Fibroblast of lung (primary cell): ENCODE results near the gene OR13A1. TPM values are rescaled to one million over a fixed set of nuclear protein-coding genes. Genes with fewer than 3 reads are reported as not detected.
"Not testable (repeated sequence)": the region's sequence is repeated elsewhere in the genome, so short reads cannot be mapped to it uniquely, and the experiment has no call there.

Experiments used
- DNase-seq, 2 donors: peaks; one replicate each; pipeline versions ENCODE4 v3.0.0 to v3.0.0-alpha.2; 2010; ENCODE audit warnings: low read depth in 2 of 2
- H2AFZ ChIP-seq: 2 replicates; pipeline ENCODE4 v1.5.1; 2012; ENCODE audit warnings: low read length, control low read depth, inconsistent platforms
- H3K27ac ChIP-seq: 2 replicates; pipeline ENCODE4 v1.5.1; 2011; ENCODE audit warnings: low read length, control low read depth; ENCODE audit not compliant: insufficient read depth
- H3K27me3 ChIP-seq: 2 replicates; pipeline ENCODE4 v1.5.1; 2011; ENCODE audit warnings: mild to moderate bottlenecking, low read length; ENCODE audit not compliant: control insufficient read depth, insufficient read depth
- H3K36me3 ChIP-seq: 2 replicates; pipeline ENCODE4 v1.5.1; 2011; ENCODE audit warnings: low read length; ENCODE audit not compliant: control insufficient read depth, insufficient read depth
- H3K4me1 ChIP-seq: 2 replicates; pipeline ENCODE4 v1.5.1; 2011; ENCODE audit warnings: low read length; ENCODE audit not compliant: control insufficient read depth, insufficient read depth; ENCODE audit errors: extremely low read depth
- H3K4me2 ChIP-seq: 2 replicates; pipeline ENCODE4 v1.5.1; 2011; ENCODE audit warnings: low read length, control low read depth; ENCODE audit not compliant: insufficient read depth; ENCODE audit errors: extremely low read depth
- H3K4me3 ChIP-seq, 4 experiments: fragments of 200-600 bp in 1 of 4; sonication (generic) in 1 of 4; replicated peaks in 1 of 4; 2 replicates each; pipeline ENCODE4 v1.5.1; 2011 to 2016; ENCODE audit warnings: low read length in 4 of 4, low read depth in 3 of 4, mild to moderate bottlenecking in 3 of 4, control low read depth in 2 of 4, inconsistent platforms in 1 of 4, mixed read lengths in 1 of 4; ENCODE audit not compliant: insufficient read depth in 1 of 4; ENCODE audit errors: control extremely low read depth in 1 of 4
- H3K79me2 ChIP-seq: 2 replicates; pipeline ENCODE4 v1.5.1; 2012; ENCODE audit warnings: mild to moderate bottlenecking, low read length, inconsistent platforms; ENCODE audit not compliant: control insufficient read depth, insufficient read depth
- H3K9ac ChIP-seq: 2 replicates; pipeline ENCODE4 v1.5.1; 2011; ENCODE audit warnings: mild to moderate bottlenecking, low read length, control low read depth; ENCODE audit not compliant: insufficient read depth
- H3K9me3 ChIP-seq: 2 replicates; pipeline ENCODE4 v1.5.1; 2012; ENCODE audit warnings: low read depth, low read length; ENCODE audit not compliant: control insufficient read depth, insufficient read depth
- H4K20me1 ChIP-seq: 2 replicates; pipeline ENCODE4 v1.5.1; 2011; ENCODE audit warnings: low read length; ENCODE audit not compliant: control insufficient read depth, insufficient read depth; ENCODE audit errors: extremely low read depth
- CTCF ChIP-seq, 2 donors: IDR thresholded peaks in 1 of 2; conservative IDR thresholded peaks in 1 of 2; 1 replicate in 1 of 2; 2 replicates in 1 of 2; pipeline ENCODE4 v1.5.1; 2011 to 2012; ENCODE audit warnings: low read length in 2 of 2, control low read depth in 1 of 2, inconsistent platforms in 1 of 2, low read depth in 1 of 2, mild to moderate bottlenecking in 1 of 2
- EZH2 ChIP-seq: IDR thresholded peaks from 2 replicates; pipeline ENCODE4 v1.5.1; 2012; ENCODE audit warnings: low read length, control low read depth, mild to moderate bottlenecking; ENCODE audit errors: missing control alignments
- polyA plus RNA-seq, 2 donors: library from polyadenylated mRNA; depleted of rRNA in 1 of 2; stranded (reverse) in 1 of 2; unstranded in 1 of 2; fragments of >200 nt; gene quantifications; 2 replicates each; pipeline ENCODE4 v1.2.1, GENCODE V29; 2011 to 2012; ENCODE audit warnings: missing spikeins in 1 of 2
- total RNA-seq: library from RNA; depleted of rRNA; stranded (reverse); fragments of >200 nt; gene quantifications from 2 replicates; pipeline ENCODE4 v1.2.1, GENCODE V29; 2014

The OR13A1 gene
- total and polyA plus RNA-seq, 2 donors (not counting 1 experiment from before 2014, with no cell fraction given): not detected

- H3K9me3 ChIP-seq: no peaks in the 10 kb centered on the region
- H4K20me1 ChIP-seq: no peaks in the 10 kb centered on the region
- TF ChIP-seq EZH2 (no peak), CTCF (conservative IDR thresholded peaks at IDR 0.05 in 1 of 2, IDR thresholded peaks at IDR 0.05 in 1 of 2; ENCODE audit: low read depth in 1 of 2, low read length in 2 of 2) (no peak)
- no peaks in the 10 kb centered on the region for H3K27me3 ChIP-seq
- H3K27ac ChIP-seq: no peak overlapping the region
- no peak for DNase-seq
- H3K36me3 ChIP-seq: no peaks in the 10 kb centered on the region
- H3K9ac ChIP-seq: no peak overlapping the region
- no peak overlapping the region for H2AFZ ChIP-seq
- no peak overlapping the region for H3K4me2 ChIP-seq
- H3K4me1 ChIP-seq: no peaks in the 10 kb centered on the region
- no peaks in the 10 kb centered on the region for H3K79me2 ChIP-seq
- H3K4me3 ChIP-seq: no peak overlapping the region
Observed at GRCh38 chr10:45355494-45355893, 40.1 kb upstream of the OR13A1 start.

- H3K79me2 ChIP-seq: no peaks in the 10 kb centered on the region
- H3K27me3 ChIP-seq: no peaks in the 10 kb centered on the region
- H3K4me1 ChIP-seq: no peaks in the 10 kb centered on the region
- H3K4me3 ChIP-seq: no peak overlapping the region
- no peak overlapping the region for H3K4me2 ChIP-seq
- H3K27ac ChIP-seq: no peak overlapping the region
- TF ChIP-seq CTCF (conservative IDR thresholded peaks at IDR 0.05 in 1 of 2, IDR thresholded peaks at IDR 0.05 in 1 of 2; ENCODE audit: low read depth in 1 of 2, low read length in 2 of 2): no peak
- no peak for TF ChIP-seq EZH2
- no peaks in the 10 kb centered on the region for H4K20me1 ChIP-seq
- no peak overlapping the region for H3K9ac ChIP-seq
- no peak overlapping the region for H2AFZ ChIP-seq
- DNase-seq: no peak
- no peaks in the 10 kb centered on the region for H3K9me3 ChIP-seq
- no peaks in the 10 kb centered on the region for H3K36me3 ChIP-seq
Observed at GRCh38 chr10:45354261-45354660, 38.9 kb upstream of the OR13A1 start.

- H3K9me3 ChIP-seq: no peaks in the 10 kb centered on the region
- no peak overlapping the region for H3K9ac ChIP-seq
- H3K27me3 ChIP-seq: no peaks in the 10 kb centered on the region
- no peaks in the 10 kb centered on the region for H4K20me1 ChIP-seq
- no peak overlapping the region for H3K27ac ChIP-seq
- H3K4me3 ChIP-seq: no peak overlapping the region
- no peaks in the 10 kb centered on the region for H3K4me1 ChIP-seq
- H3K36me3 ChIP-seq: no peaks in the 10 kb centered on the region
- no peak overlapping the region for H3K4me2 ChIP-seq
- TF ChIP-seq EZH2 (no peak), CTCF (conservative IDR thresholded peaks at IDR 0.05 in 1 of 2, IDR thresholded peaks at IDR 0.05 in 1 of 2; ENCODE audit: low read depth in 1 of 2, low read length in 2 of 2) (no peak)
- DNase-seq: no peak
- H2AFZ ChIP-seq: no peak overlapping the region
- no peaks in the 10 kb centered on the region for H3K79me2 ChIP-seq
Observed at GRCh38 chr10:45353186-45353585, 37.8 kb upstream of the OR13A1 start.

GRCh38 chr10:45348196-45348765 lies 32.9 kb upstream of the OR13A1 start:
- H3K4me3 ChIP-seq, DNase-seq, H3K36me3 ChIP-seq, H3K9ac ChIP-seq, H2AFZ ChIP-seq, H3K4me1 ChIP-seq, H3K27me3 ChIP-seq, H3K9me3 ChIP-seq, H3K79me2 ChIP-seq, H4K20me1 ChIP-seq, H3K4me2 ChIP-seq, H3K27ac ChIP-seq: not testable (repeated sequence)

- not testable (repeated sequence) for H3K27ac ChIP-seq, H3K36me3 ChIP-seq, H2AFZ ChIP-seq, H3K4me1 ChIP-seq, H4K20me1 ChIP-seq, H3K79me2 ChIP-seq, H3K9me3 ChIP-seq, DNase-seq, H3K4me3 ChIP-seq, H3K9ac ChIP-seq, H3K27me3 ChIP-seq, H3K4me2 ChIP-seq
Observed at GRCh38 chr10:45347464-45347863, 32.1 kb upstream of the OR13A1 start.
